ENCODE data around the gene BID.

BID gene

DNA sequence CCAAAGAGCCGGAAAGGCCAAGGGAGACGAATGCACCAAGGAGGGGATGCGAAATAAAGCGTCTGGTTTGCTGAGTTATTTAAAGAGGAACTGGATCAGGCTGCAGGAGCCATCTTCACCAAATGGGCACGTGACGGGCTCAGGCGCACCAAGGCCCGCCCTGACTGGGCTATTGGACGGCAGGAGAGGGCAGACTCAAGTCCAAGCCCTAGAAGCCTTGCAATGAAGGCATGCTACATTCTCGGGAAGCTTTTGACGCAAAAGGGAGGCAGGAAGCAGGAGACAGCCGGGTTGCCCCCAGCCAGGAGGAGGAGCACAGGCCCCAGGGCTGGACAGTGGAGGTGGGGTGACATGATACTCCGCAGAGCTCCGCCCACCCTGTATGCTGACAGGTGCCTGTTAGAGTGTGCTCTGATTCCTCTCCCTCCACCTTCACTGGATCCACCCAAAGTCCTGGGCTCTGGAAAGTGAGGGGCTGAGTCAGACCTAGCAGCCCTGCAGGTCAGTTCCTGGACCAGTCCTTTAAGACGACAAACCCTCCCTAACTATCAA is 41.5 kb upstream of the BID start:
- no peaks in the 10 kb centered on the region for H3K9me3 ChIP-seq (ENCODE audit: control insufficient read depth, low read length)
- H3K36me3 ChIP-seq (ENCODE audit: control insufficient read depth, insufficient read depth, low read length): no peaks in the 10 kb centered on the region
- no peaks in the 10 kb centered on the region for H3K4me1 ChIP-seq (ENCODE audit: control insufficient read depth, insufficient read depth, low read length)
- no peaks in the 10 kb centered on the region for H3K27me3 ChIP-seq (ENCODE audit: control insufficient read depth, insufficient read depth, low read length, poor library complexity, severe bottlenecking)
- no peak overlapping the region for H3K4me3 ChIP-seq (ENCODE audit: insufficient read depth, low read depth, low read length)
- no peak overlapping the region for H3K27ac ChIP-seq (ENCODE audit: insufficient read depth, low read depth, low read length, poor library complexity, severe bottlenecking)
- 94% methylated on average over 15 of the region's 15 CpGs for WGBS, 2 experiments

DNA sequence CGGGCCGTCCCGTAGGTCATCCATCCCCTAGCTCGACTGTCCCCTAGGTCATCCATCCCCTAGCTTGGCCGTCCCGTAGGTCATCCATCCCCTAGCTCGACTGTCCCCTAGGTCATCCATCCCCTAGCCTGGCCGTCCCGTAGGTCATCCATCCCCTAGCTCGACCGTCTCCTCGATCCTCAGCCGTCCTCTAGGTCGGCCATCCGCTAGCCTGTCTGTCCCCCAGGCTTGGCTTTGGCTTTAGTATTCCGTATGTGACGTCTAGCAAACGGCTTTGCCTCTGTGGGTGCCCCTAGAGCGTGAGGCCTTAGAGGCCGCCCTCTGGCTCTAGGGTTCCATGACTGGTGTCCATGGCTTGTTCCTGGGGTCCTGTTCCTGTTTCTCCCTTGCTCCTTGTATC is 40.6 kb upstream of the BID start:
- no peak overlapping the region for H3K27ac ChIP-seq (ENCODE audit: insufficient read depth, low read depth, low read length, poor library complexity, severe bottlenecking)
- H3K36me3 ChIP-seq (ENCODE audit: control insufficient read depth, insufficient read depth, low read length): no peaks in the 10 kb centered on the region
- no peaks in the 10 kb centered on the region for H3K9me3 ChIP-seq (ENCODE audit: control insufficient read depth, low read length)
- 96% methylated on average over 20 of the region's 20 CpGs for WGBS, 2 experiments
- H3K27me3 ChIP-seq (ENCODE audit: control insufficient read depth, insufficient read depth, low read length, poor library complexity, severe bottlenecking): no peaks in the 10 kb centered on the region
- no peak overlapping the region for H3K4me3 ChIP-seq (ENCODE audit: insufficient read depth, low read depth, low read length)
- no peaks in the 10 kb centered on the region for H3K4me1 ChIP-seq (ENCODE audit: control insufficient read depth, insufficient read depth, low read length)

DNA sequence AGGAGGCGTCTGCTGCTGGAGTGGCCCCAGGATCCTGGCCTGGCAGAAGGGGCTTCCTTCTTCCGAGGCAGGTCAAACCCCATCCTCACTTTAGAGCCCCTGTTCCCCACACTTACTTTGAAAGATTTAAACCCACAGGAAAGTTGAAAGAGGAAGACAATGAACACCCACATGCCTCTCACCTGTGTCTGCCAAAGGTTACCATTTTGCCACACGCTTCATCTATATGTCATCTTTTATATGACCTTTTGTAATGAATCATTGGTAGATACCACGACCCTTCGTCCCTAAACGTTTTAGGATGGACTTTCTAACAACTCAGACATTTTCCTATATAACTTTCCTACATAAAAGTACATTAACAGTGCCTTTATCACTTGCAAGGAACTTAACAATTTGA is 39.8 kb upstream of the BID start:
- Histone ChIP-seq H3K27ac (ENCODE audit: insufficient read depth, low read depth, low read length, poor library complexity, severe bottlenecking) (no peak overlapping the region), H3K4me3 (ENCODE audit: insufficient read depth, low read depth, low read length) (no peak overlapping the region), H3K9me3 (ENCODE audit: control insufficient read depth, low read length) (no peaks in the 10 kb centered on the region), H3K27me3 (ENCODE audit: control insufficient read depth, insufficient read depth, low read length, poor library complexity, severe bottlenecking) (no peaks in the 10 kb centered on the region), H3K4me1 (ENCODE audit: control insufficient read depth, insufficient read depth, low read length) (no peaks in the 10 kb centered on the region), H3K36me3 (ENCODE audit: control insufficient read depth, insufficient read depth, low read length) (no peaks in the 10 kb centered on the region)
- 95% methylated on average over 6 of the region's 6 CpGs for WGBS, 2 experiments

DNA sequence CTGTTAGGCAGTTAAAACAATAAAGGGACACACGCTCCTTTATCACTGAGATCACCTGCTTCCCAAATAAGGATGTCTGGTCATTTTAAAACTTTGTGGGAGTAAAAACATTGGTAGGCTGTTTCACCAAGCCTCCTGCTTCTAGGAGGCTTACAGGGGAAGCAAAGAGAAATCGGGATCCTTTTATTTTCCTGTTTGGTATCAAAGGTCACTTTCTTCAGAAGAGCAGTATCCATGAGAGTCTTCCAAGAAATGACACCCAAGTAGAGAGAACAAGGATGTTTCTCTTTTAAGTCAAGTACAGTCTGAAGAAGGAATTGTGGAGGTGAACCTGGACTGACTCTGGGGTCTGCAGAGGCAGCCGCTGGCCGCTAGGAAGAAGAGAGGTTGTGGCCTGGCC is 36.9 kb upstream of the BID start:
- no peaks in the 10 kb centered on the region for H3K9me3 ChIP-seq (ENCODE audit: control insufficient read depth, low read length)
- H3K27ac ChIP-seq (ENCODE audit: insufficient read depth, low read depth, low read length, poor library complexity, severe bottlenecking): no peak overlapping the region
- no peaks in the 10 kb centered on the region for H3K27me3 ChIP-seq (ENCODE audit: control insufficient read depth, insufficient read depth, low read length, poor library complexity, severe bottlenecking)
- no peak overlapping the region for H3K4me3 ChIP-seq (ENCODE audit: insufficient read depth, low read depth, low read length)
- H3K36me3 ChIP-seq (ENCODE audit: control insufficient read depth, insufficient read depth, low read length): no peaks in the 10 kb centered on the region
- WGBS, 2 experiments: 93 to 98% methylated on average over 4 of the region's 4 CpGs
- H3K4me1 ChIP-seq (ENCODE audit: control insufficient read depth, insufficient read depth, low read length): no peaks in the 10 kb centered on the region

DNA sequence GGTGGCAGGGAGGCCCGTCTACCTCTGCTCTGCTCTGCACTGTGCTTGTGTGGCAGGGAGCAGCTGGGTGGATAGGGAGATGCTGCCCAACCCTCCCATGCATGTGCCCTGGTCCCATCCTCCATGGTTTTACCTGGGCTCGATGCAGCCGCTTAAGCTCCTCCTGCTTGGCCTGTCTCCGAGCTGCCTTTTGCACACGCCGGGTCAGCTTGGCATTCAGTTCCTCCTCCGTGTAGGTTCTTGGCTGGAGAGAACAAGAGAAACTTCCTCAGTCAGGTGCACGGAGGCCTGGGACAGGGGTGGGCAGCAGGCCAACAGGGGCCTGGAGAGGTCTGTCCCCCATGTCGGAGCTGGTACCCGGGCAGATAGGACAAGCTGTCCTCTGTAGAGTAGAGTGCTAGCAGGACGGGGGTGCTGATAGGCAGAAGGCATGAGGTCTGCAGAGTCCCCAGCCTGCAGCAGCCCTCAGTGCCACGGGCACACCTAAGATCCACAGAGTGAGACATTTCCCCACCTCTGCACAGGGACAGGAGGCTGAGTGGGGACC is 36.4 kb upstream of the BID start:
- no peaks in the 10 kb centered on the region for H3K9me3 ChIP-seq (ENCODE audit: control insufficient read depth, low read length)
- H3K4me3 ChIP-seq (ENCODE audit: insufficient read depth, low read depth, low read length): no peak overlapping the region
- H3K4me1 ChIP-seq (ENCODE audit: control insufficient read depth, insufficient read depth, low read length): no peaks in the 10 kb centered on the region
- WGBS, 2 experiments: 94% methylated on average over 12 of the region's 12 CpGs
- H3K36me3 ChIP-seq (ENCODE audit: control insufficient read depth, insufficient read depth, low read length): no peaks in the 10 kb centered on the region
- H3K27me3 ChIP-seq (ENCODE audit: control insufficient read depth, insufficient read depth, low read length, poor library complexity, severe bottlenecking): no peaks in the 10 kb centered on the region
- no peak overlapping the region for H3K27ac ChIP-seq (ENCODE audit: insufficient read depth, low read depth, low read length, poor library complexity, severe bottlenecking)

DNA sequence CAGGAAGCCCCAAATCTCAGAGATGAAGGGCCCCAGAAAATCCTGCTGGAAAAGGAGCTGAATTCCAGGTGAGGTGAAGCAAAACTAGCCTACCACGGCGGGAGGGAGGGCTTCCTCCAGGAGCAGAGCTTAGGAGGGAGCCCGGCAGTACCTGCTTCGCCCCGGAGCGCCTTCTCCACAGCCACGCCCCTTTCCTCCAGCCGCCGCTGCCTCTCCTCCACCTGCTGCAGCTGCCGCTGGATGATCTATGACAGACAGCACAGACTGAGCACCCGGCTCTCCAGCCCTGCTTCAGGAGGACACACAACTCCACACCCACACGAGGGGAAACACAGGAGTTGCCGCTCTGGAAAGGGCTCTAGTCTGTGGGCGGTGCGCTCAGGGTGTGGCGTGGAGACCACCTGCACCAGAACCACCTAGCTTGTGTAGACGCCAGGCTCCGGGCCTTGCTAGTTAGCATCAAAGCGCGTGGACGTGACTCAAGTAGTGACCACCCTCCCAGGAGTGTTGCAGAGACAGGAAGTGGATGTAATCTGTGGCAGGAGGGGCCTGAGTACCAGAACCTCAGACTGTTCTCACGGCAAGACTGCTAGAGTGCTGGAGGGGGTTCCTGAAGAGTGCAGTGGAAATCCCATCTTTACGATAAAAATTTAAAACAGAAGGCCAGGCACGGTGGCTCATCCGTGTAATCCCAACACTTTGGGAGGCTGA is 34.6 kb upstream of the BID start:
- Histone ChIP-seq H3K36me3 (ENCODE audit: control insufficient read depth, insufficient read depth, low read length) (no peaks in the 10 kb centered on the region), H3K27me3 (ENCODE audit: control insufficient read depth, insufficient read depth, low read length, poor library complexity, severe bottlenecking) (no peaks in the 10 kb centered on the region), H3K4me1 (ENCODE audit: control insufficient read depth, insufficient read depth, low read length) (no peaks in the 10 kb centered on the region), H3K4me3 (ENCODE audit: insufficient read depth, low read depth, low read length) (no peak overlapping the region), H3K27ac (ENCODE audit: insufficient read depth, low read depth, low read length, poor library complexity, severe bottlenecking) (no peak overlapping the region), H3K9me3 (ENCODE audit: control insufficient read depth, low read length) (no peaks in the 10 kb centered on the region)
- 92 to 94% methylated on average over 25 of the region's 25 CpGs for WGBS, 2 experiments

DNA sequence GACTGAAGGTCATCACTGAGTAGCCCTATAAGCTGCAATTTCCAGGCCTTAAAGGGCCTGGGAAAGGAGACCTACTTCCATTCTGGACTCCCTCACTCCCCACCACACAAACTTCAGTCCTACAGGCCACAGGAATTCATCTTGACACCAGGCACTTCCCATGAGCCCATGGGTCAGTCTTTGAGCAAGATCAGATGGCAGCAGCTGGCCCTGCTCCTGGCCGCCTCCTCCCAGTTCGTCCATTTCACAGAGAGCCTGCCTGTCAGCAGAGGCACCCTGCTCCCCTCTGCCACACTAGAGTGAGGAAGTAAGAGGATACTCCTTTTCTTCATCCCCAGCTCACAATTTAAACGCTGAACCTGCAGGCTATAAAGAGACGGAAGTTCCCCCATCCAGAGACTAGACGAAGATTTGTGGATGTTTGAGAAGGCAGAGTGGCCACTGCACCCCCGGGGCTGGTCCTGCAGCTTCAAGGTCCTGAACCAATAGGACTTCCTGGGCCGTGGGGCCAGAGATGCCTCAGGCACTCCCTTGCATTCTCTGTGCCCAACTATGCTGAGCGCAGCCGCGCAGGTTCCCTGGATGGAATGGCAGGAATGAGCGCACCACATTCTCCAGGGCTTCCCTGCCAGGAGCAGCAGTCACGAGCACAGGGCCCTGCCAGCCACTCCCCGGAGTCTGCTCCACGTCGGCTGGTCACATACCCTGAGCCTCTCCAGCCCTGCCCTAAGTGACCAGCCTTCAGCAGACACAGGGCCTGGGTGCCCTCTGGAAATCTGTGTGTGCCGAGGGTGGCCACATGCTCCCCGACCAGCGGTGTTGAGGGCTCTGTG is 33.5 kb upstream of the BID start:
- Histone ChIP-seq H3K4me1 (ENCODE audit: control insufficient read depth, insufficient read depth, low read length) (no peaks in the 10 kb centered on the region), H3K9me3 (ENCODE audit: control insufficient read depth, low read length) (no peaks in the 10 kb centered on the region), H3K36me3 (ENCODE audit: control insufficient read depth, insufficient read depth, low read length) (no peaks in the 10 kb centered on the region), H3K27ac (ENCODE audit: insufficient read depth, low read depth, low read length, poor library complexity, severe bottlenecking) (no peak overlapping the region), H3K4me3 (ENCODE audit: insufficient read depth, low read depth, low read length) (no peak overlapping the region), H3K27me3 (ENCODE audit: control insufficient read depth, insufficient read depth, low read length, poor library complexity, severe bottlenecking) (no peaks in the 10 kb centered on the region)
- WGBS, 2 experiments: 90 to 94% methylated on average over 18 of the region's 18 CpGs

DNA sequence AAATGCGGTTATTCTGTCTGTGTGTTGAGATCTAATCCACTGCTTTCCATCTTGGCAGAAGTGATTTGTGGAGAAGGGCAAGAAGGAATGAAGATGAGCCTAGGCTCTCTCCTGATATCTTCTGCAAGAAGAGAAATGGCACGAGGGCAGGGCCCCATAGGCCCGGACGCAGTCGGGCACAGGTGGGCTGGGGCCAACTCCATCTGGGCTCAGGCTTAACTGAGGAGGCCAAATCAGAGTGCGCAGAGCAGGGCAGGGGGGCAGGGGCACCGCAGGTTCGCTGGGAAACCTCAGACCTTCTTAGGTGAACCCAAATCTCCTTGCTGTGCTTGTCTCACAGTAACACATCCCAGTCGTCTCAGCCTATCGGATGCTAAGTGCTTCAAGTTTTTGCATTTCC is 32.8 kb upstream of the BID start:
- no peaks in the 10 kb centered on the region for H3K36me3 ChIP-seq (ENCODE audit: control insufficient read depth, insufficient read depth, low read length)
- no peaks in the 10 kb centered on the region for H3K4me1 ChIP-seq (ENCODE audit: control insufficient read depth, insufficient read depth, low read length)
- H3K4me3 ChIP-seq (ENCODE audit: insufficient read depth, low read depth, low read length): no peak overlapping the region
- H3K27ac ChIP-seq (ENCODE audit: insufficient read depth, low read depth, low read length, poor library complexity, severe bottlenecking): no peak overlapping the region
- H3K27me3 ChIP-seq (ENCODE audit: control insufficient read depth, insufficient read depth, low read length, poor library complexity, severe bottlenecking): no peaks in the 10 kb centered on the region
- WGBS, 2 experiments: 95 to 96% methylated on average over 10 of the region's 10 CpGs
- H3K9me3 ChIP-seq (ENCODE audit: control insufficient read depth, low read length): no peaks in the 10 kb centered on the region

DNA sequence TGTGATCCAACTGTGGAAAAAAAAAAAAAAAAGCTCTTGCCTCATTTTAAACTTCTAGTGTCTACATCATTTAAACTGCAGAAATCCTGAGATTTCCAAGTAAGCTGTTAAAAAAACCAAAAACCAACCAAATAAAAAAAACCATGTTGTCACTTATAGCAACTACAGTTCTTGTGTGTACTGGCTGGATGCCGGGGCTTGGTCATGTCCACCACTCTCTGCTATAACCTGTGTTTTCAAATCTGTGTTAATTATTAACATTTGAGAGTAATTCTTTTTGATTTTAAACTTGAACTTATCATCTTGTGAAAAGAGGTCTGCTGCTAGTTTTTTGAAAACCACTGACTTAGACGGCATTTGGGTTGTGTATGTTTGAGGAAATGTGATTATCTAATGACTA is 32.2 kb upstream of the BID start:
- no peaks in the 10 kb centered on the region for H3K4me1 ChIP-seq (ENCODE audit: control insufficient read depth, insufficient read depth, low read length)
- H3K27ac ChIP-seq (ENCODE audit: insufficient read depth, low read depth, low read length, poor library complexity, severe bottlenecking): no peak overlapping the region
- WGBS, 2 experiments: 56 to 72% methylated on average over 1 to 2 of the region's 2 CpGs
- H3K9me3 ChIP-seq (ENCODE audit: control insufficient read depth, low read length): no peaks in the 10 kb centered on the region
- H3K36me3 ChIP-seq (ENCODE audit: control insufficient read depth, insufficient read depth, low read length): no peaks in the 10 kb centered on the region
- no peaks in the 10 kb centered on the region for H3K27me3 ChIP-seq (ENCODE audit: control insufficient read depth, insufficient read depth, low read length, poor library complexity, severe bottlenecking)
- no peak overlapping the region for H3K4me3 ChIP-seq (ENCODE audit: insufficient read depth, low read depth, low read length)

DNA sequence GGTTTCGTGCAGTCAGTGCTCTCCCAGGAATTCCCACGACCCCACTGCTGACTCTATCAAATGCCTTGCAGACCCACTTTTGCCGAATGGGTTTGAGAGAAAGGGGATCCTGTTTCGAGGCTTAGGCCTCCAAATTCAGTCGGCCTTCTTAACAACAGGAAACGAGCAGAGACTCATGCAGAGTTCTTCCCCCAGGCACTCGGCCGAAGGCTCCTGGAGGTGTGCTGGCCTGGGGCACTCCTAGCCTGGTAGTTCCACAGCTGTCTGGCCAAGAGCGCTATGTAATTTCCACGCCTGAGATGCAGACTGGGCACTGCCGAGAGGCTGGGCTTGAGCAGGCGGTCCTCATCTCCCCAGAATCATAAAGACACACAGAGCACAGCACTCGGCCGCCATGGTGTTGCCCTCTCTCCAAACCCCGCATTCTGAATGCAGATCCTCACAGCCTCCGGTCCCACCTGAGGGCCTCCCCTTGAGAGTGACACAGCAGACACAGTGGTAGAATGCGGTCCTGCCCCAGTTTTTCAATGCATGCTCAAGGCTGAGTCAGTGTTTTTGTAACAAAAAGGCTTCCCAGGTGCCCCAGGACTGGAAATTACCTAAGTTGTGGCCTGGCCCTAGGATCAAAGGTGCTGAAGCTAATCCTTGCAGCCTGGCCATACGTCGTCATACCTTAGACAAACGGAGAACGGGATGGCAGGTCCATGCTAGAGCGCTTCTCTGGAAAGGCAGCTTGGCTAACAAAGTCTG is 30.2 kb upstream of the BID start:
- Histone ChIP-seq H3K4me3 (ENCODE audit: insufficient read depth, low read depth, low read length) (no peak overlapping the region), H3K27ac (ENCODE audit: insufficient read depth, low read depth, low read length, poor library complexity, severe bottlenecking) (no peak overlapping the region), H3K9me3 (ENCODE audit: control insufficient read depth, low read length) (no peaks in the 10 kb centered on the region), H3K27me3 (ENCODE audit: control insufficient read depth, insufficient read depth, low read length, poor library complexity, severe bottlenecking) (no peaks in the 10 kb centered on the region), H3K4me1 (ENCODE audit: control insufficient read depth, insufficient read depth, low read length) (no peaks in the 10 kb centered on the region), H3K36me3 (ENCODE audit: control insufficient read depth, insufficient read depth, low read length) (no peaks in the 10 kb centered on the region)
- WGBS, 2 experiments: 91% methylated on average over 22 of the region's 22 CpGs
